HL-60 (cell line): Measurements from ENCODE around the gene TULP4.

Experiments
- CTCF ChIP-seq: IDR thresholded peaks from one replicate; pipeline ENCODE4 v1.5.1; 2011; ENCODE audit warnings: low read length, control low read depth, inconsistent platforms; ENCODE audit not compliant: insufficient read depth
- POLR2AphosphoS5 ChIP-seq: IDR thresholded peaks from 2 replicates; pipeline ENCODE4 v1.6.1; 2012; ENCODE audit warnings: low read depth

- TF ChIP-seq CTCF: no peak
- TF ChIP-seq POLR2AphosphoS5: no peak
These were observed 79.0 kb downstream of the TULP4 start for GRCh38 chr6:158391276-158391675.
